K562 (cell line): ENCODE results near the gene LRRC7. TPM values are rescaled to one million over a fixed set of nuclear protein-coding genes. Genes with fewer than 3 reads are reported as not detected.
"Not testable (repeated sequence)": the region's sequence is repeated elsewhere in the genome, so short reads cannot be mapped to it uniquely, and the experiment has no call there.

ENCODE experiments used
- ATAC-seq: fragments of 200-7000 bp; cut with Tn5 transposase; 3 replicates; pipeline ENCODE4 v1.9.1; 2020; ENCODE audit warnings: moderate library complexity
- BruUV-seq: library from RNA; stranded (reverse); fragments of 400-500 nt; replicated peaks from 2 replicates; lab custom pipeline; 2021; lab: Mats Ljungman, UMichigan
- CTCF ChIA-PET: fragments of 300-600 bp; formaldehyde crosslinking; extraction: SDS; loops from one replicate; lab custom pipeline; 2021; ENCODE audit warnings: low intra/inter-chr PET ratio; lab: Yijun Ruan, JAX
- POLR2A ChIA-PET: fragments of 300-600, 350-650 bp; sonication (Branson Sonifier 250); formaldehyde crosslinking; extraction: SDS; loops from one replicate; lab custom pipeline; 2021; ENCODE audit warnings: antibody characterized with exemption, inconsistent platforms; lab: Yijun Ruan, JAX
- DNase-seq, 4 experiments: peaks; one replicate each; pipeline versions ENCODE4 v3.0.0 to v3.0.0-alpha.2; 2011 to 2018; ENCODE audit warnings: low spot score in 3 of 4, mixed read lengths in 3 of 4; ENCODE audit errors: extremely low read depth in 1 of 4
- FAIRE-seq: peaks from 2 replicates; lab custom pipeline; 2011; peaks lifted over from hg19 to GRCh38; lab: Jason Lieb, UNC
- H2AFZ ChIP-seq: 2 replicates; pipeline ENCODE4 v1.6.0; 2011; ENCODE audit warnings: low read depth, low read length, control low read depth, inconsistent platforms
- H3K27ac ChIP-seq: fragments of 200-600 bp; 3 replicates; pipeline ENCODE4 v1.8.0; 2011; ENCODE audit warnings: low read depth, mild to moderate bottlenecking, control low read depth, inconsistent platforms, low read length, moderate library complexity, mixed read lengths; ENCODE audit errors: extremely low read depth
- H3K27me3 ChIP-seq, 2 experiments: fragments of 300-600 bp in 1 of 2; 2 replicates in 1 of 2; 3 replicates in 1 of 2; pipeline versions ENCODE4 v1.6.0 to v1.8.0; 2011; ENCODE audit warnings: inconsistent platforms in 2 of 2, low read length in 2 of 2, mild to moderate bottlenecking in 1 of 2, mixed read lengths in 1 of 2, moderate library complexity in 1 of 2; ENCODE audit not compliant: control insufficient read depth in 2 of 2, insufficient read depth in 2 of 2
- H3K36me3 ChIP-seq: fragments of 300-600 bp; 3 replicates; pipeline ENCODE4 v1.8.0; 2011; ENCODE audit warnings: mild to moderate bottlenecking, low read length, inconsistent platforms; ENCODE audit not compliant: control insufficient read depth, insufficient read depth
- H3K4me1 ChIP-seq, 2 experiments: fragments of 200-600 bp in 1 of 2; replicated peaks in 1 of 2; 2 replicates in 1 of 2; 3 replicates in 1 of 2; pipeline versions ENCODE4 v1.5.1 to v1.8.0; 2011; ENCODE audit warnings: inconsistent platforms in 2 of 2, low read length in 2 of 2, mild to moderate bottlenecking in 1 of 2, mixed read lengths in 1 of 2, moderate library complexity in 1 of 2; ENCODE audit not compliant: control insufficient read depth in 2 of 2, insufficient read depth in 2 of 2
- H3K4me2 ChIP-seq: 2 replicates; pipeline ENCODE4 v1.6.1; 2011; ENCODE audit warnings: low read length, control low read depth, inconsistent platforms, mixed read lengths; ENCODE audit not compliant: insufficient read depth
- H3K4me3 ChIP-seq: fragments of 200-600 bp; sonication (generic), shearing (Covaris generic); 2 replicates; pipeline ENCODE4 v1.5.1; 2016; ENCODE audit warnings: control low read depth, inconsistent platforms
- H3K79me2 ChIP-seq: fragments of 200-600 bp; 3 replicates; pipeline ENCODE4 v1.8.0; 2011; ENCODE audit warnings: low read length, inconsistent platforms; ENCODE audit not compliant: control insufficient read depth, insufficient read depth
- H3K9ac ChIP-seq, 2 experiments: 2 replicates each; pipeline versions ENCODE4 v1.6.0 to v1.6.1; 2011; ENCODE audit warnings: low read depth in 2 of 2, low read length in 2 of 2, control low read depth in 1 of 2, inconsistent platforms in 1 of 2, mild to moderate bottlenecking in 1 of 2, mixed read lengths in 1 of 2; ENCODE audit not compliant: insufficient read depth in 1 of 2
- H3K9me1 ChIP-seq: one replicate; pipeline ENCODE4 v1.6.0; 2011; ENCODE audit warnings: inconsistent platforms, mild to moderate bottlenecking, low read length, moderate library complexity; ENCODE audit not compliant: control insufficient read depth, insufficient read depth
- H3K9me3 ChIP-seq: replicated peaks from 2 replicates; pipeline ENCODE4 v1.5.1; 2011; ENCODE audit warnings: low read depth, low read length, inconsistent platforms; ENCODE audit not compliant: control insufficient read depth, insufficient read depth
- H4K20me1 ChIP-seq: replicated peaks from 2 replicates; pipeline ENCODE4 v1.6.1; 2011; ENCODE audit warnings: low read length, inconsistent platforms, mixed read lengths; ENCODE audit not compliant: control insufficient read depth, insufficient read depth
- CHAMP1 ChIP-seq: fragments of 450-650 bp; IDR thresholded peaks from 2 replicates; pipeline ENCODE4 v1.6.1; 2016; ENCODE audit warnings: mild to moderate bottlenecking
- ZNF146 ChIP-seq: IDR thresholded peaks from one replicate; pipeline ENCODE4 v1.6.1; 2018; ENCODE audit warnings: missing compliant biosample characterization; ENCODE audit not compliant: unreplicated experiment
- WGBS: fragments of 100-300 bp; shearing (Covaris generic); methylation state at CpG from one replicate; pipeline ENCODE4 v1.1.6; 2016; ENCODE audit warnings: low coverage, mixed read lengths; ENCODE audit not compliant: insufficient coverage; ENCODE audit errors: missing lambda C conversion rate; 5-methylcytosine and 5-hydroxymethylcytosine counted together
- in situ Hi-C: fragments of 300-500 bp; cut with MboI; formaldehyde crosslinking; loops from 4 replicates; pipeline ENCODE4 v1.15.0; 2018; ENCODE audit warnings: inconsistent platforms, mixed read lengths
- intact Hi-C: fragments of 100-400 bp; cut with micrococcal nuclease; formaldehyde crosslinking; loops from 2 replicates; pipeline ENCODE4 v1.14.2; 2022
- polyA plus RNA-seq, 8 experiments: library from polyadenylated mRNA; depleted of rRNA in 4 of 8; stranded (reverse) in 5 of 8; unstranded in 3 of 8; fragments of >200 nt; fragmentation: Nextera tagmentation in 2 of 8; fragmentation: Illumina TruSeq in 1 of 8; extraction: Ambion mirVana in 2 of 8; extraction: Trizol in 1 of 8; gene quantifications; 2 replicates each; pipeline versions ENCODE4 v1.2.1 to v1.2.3, GENCODE V29; 2011 to 2014; ENCODE audit warnings: inconsistent platforms in 1 of 8, missing spikeins in 1 of 8
- total RNA-seq, 7 experiments: library from RNA; depleted of rRNA in 6 of 7; stranded (reverse); fragments of >200 nt in 6 of 7; fragmentation: Illumina TruSeq in 2 of 7; extraction: Trizol in 2 of 7; gene quantifications; 2 replicates each; pipeline versions ENCODE4 v1.2.1 to v1.2.3, GENCODE V29; 2011 to 2021; ENCODE audit warnings: low replicate concordance in 1 of 7

Gene LRRC7
- total and polyA plus RNA-seq, 9 of the 15 experiments (the other 6 are each of a cell fraction or from before 2014, with no cell fraction given) = 0.09 to 0.94 (median 0.49) TPM

DNA sequence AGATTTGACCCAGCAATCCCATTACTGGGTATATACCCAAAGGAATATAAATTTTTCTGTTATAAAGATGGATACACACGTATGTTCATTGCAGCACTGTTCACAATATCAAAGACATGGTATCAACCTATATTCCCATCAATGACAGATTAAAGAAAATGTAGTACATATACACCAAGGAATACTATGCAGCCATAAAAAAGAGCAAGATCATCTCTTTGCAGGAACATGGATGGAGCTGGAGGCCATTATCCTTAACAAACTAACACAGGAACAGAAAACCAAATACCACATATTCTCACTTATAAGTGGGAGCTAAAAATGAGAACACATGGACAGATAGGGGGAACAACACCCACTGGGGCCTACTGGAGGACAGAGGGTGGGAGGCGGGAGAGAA lies 394.7 kb downstream of the LRRC7 start:
- in situ Hi-C loops = not testable (repeated sequence)

GRCh38 chr1:69967245-69967766 lies 399.6 kb downstream of the LRRC7 start:
- FAIRE-seq (no peak), DNase-seq (no peak), ATAC-seq (no peak)
- Histone ChIP-seq H3K4me2 (no peak overlapping the region), H3K9me3 (no peaks in the 10 kb centered on the region), H3K9ac (no peak overlapping the region), H3K27ac (no peak overlapping the region), H3K79me2 (no peaks in the 10 kb centered on the region), H3K9me1 (no peaks in the 10 kb centered on the region), H3K4me3 (no peak overlapping the region), H3K27me3 (no peaks in the 10 kb centered on the region), H4K20me1 (no peaks in the 10 kb centered on the region), H3K4me1 (no peaks in the 10 kb centered on the region), H2AFZ (no peak overlapping the region), H3K36me3 (no peaks in the 10 kb centered on the region)
- no TSS peak for BruUV-seq
- intact Hi-C loops = no loop called here
- 9% methylated on average over 3 of the region's 3 CpGs for WGBS
- no peak for TF ChIP-seq CHAMP1
- CTCF ChIA-PET = no interaction called here
- POLR2A ChIA-PET = no interaction called here
- in situ Hi-C loops = no loop called here

More for the DNA sequence above, 394.7 kb downstream of the LRRC7 start:
- H3K9ac ChIP-seq, H2AFZ ChIP-seq, H3K79me2 ChIP-seq, BruUV-seq, ATAC-seq, H3K27me3 ChIP-seq, H4K20me1 ChIP-seq, H3K36me3 ChIP-seq, H3K9me1 ChIP-seq, H3K4me2 ChIP-seq, FAIRE-seq, CTCF ChIA-PET, H3K4me1 ChIP-seq, H3K4me3 ChIP-seq, H3K27ac ChIP-seq, H3K9me3 ChIP-seq, POLR2A ChIA-PET, DNase-seq, intact Hi-C loops: not testable (repeated sequence)
- peak; percentile 52 for TF ChIP-seq ZNF146
- 0% methylated on average over 2 of the region's 2 CpGs for WGBS
